ENCODE results near the gene SPRY2.

GRCh38 chr13:80379245-80379644 lies 38.3 kb upstream of the SPRY2 start:
- TF ChIP-seq POLR2A (IDR thresholded peaks at IDR 0.05; ENCODE audit: low read depth, low read length) (no peak), CTCF (conservative IDR thresholded peaks at IDR 0.05; ENCODE audit: low read depth, low read length) (no peak), MXI1 (IDR thresholded peaks at IDR 0.05; ENCODE audit: borderline replicate concordance, low read depth, low read length) (no peak), MAZ (IDR thresholded peaks at IDR 0.05; ENCODE audit: borderline replicate concordance, low read depth, low read length) (no peak), RFX5 (IDR thresholded peaks at IDR 0.05; ENCODE audit: low read depth, low read length) (no peak), RAD21 (IDR thresholded peaks at IDR 0.05; ENCODE audit: low read length) (no peak)
